Islet precursor cell (in vitro differentiated cells): Measurements from ENCODE around the gene PNN.
"Not testable (repeated sequence)": the region's sequence is repeated elsewhere in the genome, so short reads cannot be mapped to it uniquely, and the experiment has no call there.

ENCODE experiments used
- DNase-seq: peaks from one replicate; pipeline ENCODE4 v3.0.0-alpha.2; 2018

Gene PNN

GRCh38 chr14:39174560-39175444 lies at the start of gene PNN:
Gene PNN (plus strand): TSS chr14:39175254. CDS start chr14:39175280, 26 bp downstream.
- DNase-seq: peak; percentile 100

- DNase-seq: not testable (repeated sequence)
Measured at GRCh38 chr14:39137835-39138234, 37.2 kb upstream of the PNN start.

GRCh38 chr14:39138440-39138839 lies 36.6 kb upstream of the PNN start:
- DNase-seq: no peak

GRCh38 chr14:39140170-39140569 lies 34.9 kb upstream of the PNN start:
- no peak for DNase-seq

- not testable (repeated sequence) for DNase-seq
Measured at GRCh38 chr14:39141623-39142022, 33.4 kb upstream of the PNN start.

- not testable (repeated sequence) for DNase-seq
Measured at GRCh38 chr14:39143226-39143625, 31.8 kb upstream of the PNN start.

GRCh38 chr14:39145266-39145966 lies 29.6 kb upstream of the PNN start:
- no peak for DNase-seq

GRCh38 chr14:39154594-39155189 lies 20.4 kb upstream of the PNN start:
- no peak for DNase-seq

- no peak for DNase-seq
Measured at GRCh38 chr14:39157491-39157890, 17.6 kb upstream of the PNN start.

GRCh38 chr14:39158222-39158858 lies 16.7 kb upstream of the PNN start:
- DNase-seq: no peak

GRCh38 chr14:39160494-39160893 lies 14.6 kb upstream of the PNN start:
- no peak for DNase-seq

GRCh38 chr14:39167797-39168320 lies 7.2 kb upstream of the PNN start:
- not testable (repeated sequence) for DNase-seq

GRCh38 chr14:39168591-39168990 lies 6.5 kb upstream of the PNN start:
- DNase-seq: no peak

- DNase-seq: no peak
Measured at GRCh38 chr14:39169541-39169900, 5.5 kb upstream of the PNN start.

GRCh38 chr14:39173198-39173597 lies 1.9 kb upstream of the PNN start:
- DNase-seq: no peak

GRCh38 chr14:39175445-39176262 lies 600 bp downstream of the PNN start:
- peak; percentile 73 for DNase-seq

GRCh38 chr14:39176263-39177167 lies 1.5 kb downstream of the PNN start:
- DNase-seq: no peak

- no peak for DNase-seq
Measured at GRCh38 chr14:39177168-39177545, 2.1 kb downstream of the PNN start.

- no peak for DNase-seq
Measured at GRCh38 chr14:39179042-39179441, 4.0 kb downstream of the PNN start.

- DNase-seq: no peak
Measured at GRCh38 chr14:39180553-39180952, 5.5 kb downstream of the PNN start.
